SK-N-MC (cell line): ENCODE results near the gene NHLRC3.

Source experiments
- EZH2 ChIP-seq: fragments of 200-600 bp; sonication (generic); IDR thresholded peaks from one replicate; pipeline ENCODE4 v1.6.1; 2017; ENCODE audit warnings: antibody characterized with exemption
- FOXP2 ChIP-seq: optimal IDR thresholded peaks from 2 replicates; pipeline ENCODE3; 2011; ENCODE audit warnings: mild to moderate bottlenecking, moderate library complexity; ENCODE audit not compliant: insufficient read depth; ENCODE audit errors: extremely low read length, control extremely low read depth
- POLR2AphosphoS5 ChIP-seq: IDR thresholded peaks from 2 replicates; pipeline ENCODE4 v1.6.1; 2012; ENCODE audit warnings: mild to moderate bottlenecking, low read depth, low read length, borderline replicate concordance

DNA sequence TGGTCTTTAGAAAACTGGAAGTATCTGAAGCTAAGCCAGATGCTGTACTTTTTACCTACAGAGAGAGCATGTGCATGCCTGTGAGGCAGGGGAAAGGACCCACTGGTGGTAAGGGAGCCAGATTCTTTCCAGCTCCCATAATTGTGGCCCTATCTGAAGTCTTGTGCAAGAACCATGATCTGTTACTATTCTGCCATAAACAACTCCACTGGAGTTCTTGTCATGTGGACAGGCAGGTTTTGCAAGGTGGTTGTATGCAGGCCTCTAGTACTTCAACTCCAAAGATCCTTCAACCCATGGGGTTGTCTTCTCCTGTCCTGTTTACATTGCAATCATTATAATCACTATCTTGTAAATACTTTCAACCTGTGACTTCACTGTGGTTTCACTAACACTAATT is 14.5 kb upstream of the NHLRC3 start:
- TF ChIP-seq EZH2 (no peak), POLR2AphosphoS5 (no peak), FOXP2 (no peak)
